ENCODE measurements around the gene COX6B2. TPM values are rescaled to one million over a fixed set of nuclear protein-coding genes. Genes with fewer than 3 reads are reported as not detected.

COX6B2 gene
- total RNA-seq, 1 donor from 2014 or later: not detected

- Mint-ChIP-seq H3K27ac (ENCODE audit: unreplicated experiment) (peak overlapping the region; percentile 97), H3K4me3 (ENCODE audit: unreplicated experiment) (peak overlapping the region; percentile 99), H3K27me3 (ENCODE audit: unreplicated experiment) (peaks cover 39% of the 10 kb centered on the region), H3K36me3 (ENCODE audit: low read depth, unreplicated experiment) (peaks cover 18% of the 10 kb centered on the region), H3K4me1 (ENCODE audit: unreplicated experiment) (peaks cover 26% of the 10 kb centered on the region), H3K9me3 (ENCODE audit: unreplicated experiment) (no peaks in the 10 kb centered on the region)
- DNase-seq (ENCODE audit: low spot score): peak; percentile 94
- TF ChIP-seq CTCF (IDR thresholded peaks at IDR 0.05; ENCODE audit: unreplicated experiment): no peak
These were observed 30.6 kb upstream of the COX6B2 start for GRCh38 chr19:55384920-55385723.

- no peak for DNase-seq (ENCODE audit: low spot score)
- H3K4me3 Mint-ChIP-seq (ENCODE audit: unreplicated experiment): peak within 1 kb of the TSS; percentile 99
- H3K27me3 Mint-ChIP-seq (ENCODE audit: unreplicated experiment): peaks cover 39% of the 10 kb centered on the region
- TF ChIP-seq CTCF (IDR thresholded peaks at IDR 0.05; ENCODE audit: unreplicated experiment): no peak
- H3K36me3 Mint-ChIP-seq (ENCODE audit: low read depth, unreplicated experiment): peaks cover 12% of the 10 kb centered on the region
- H3K27ac Mint-ChIP-seq (ENCODE audit: unreplicated experiment): peak within 1 kb of the TSS; percentile 97
- H3K9me3 Mint-ChIP-seq (ENCODE audit: unreplicated experiment): no peaks in the 10 kb centered on the region
- H3K4me1 Mint-ChIP-seq (ENCODE audit: unreplicated experiment): peaks cover 21% of the 10 kb centered on the region
These were observed 29.8 kb upstream of the COX6B2 start, which contains the start of gene TMEM238 for GRCh38 chr19:55384131-55384919. TMEM238 (minus strand) TSS chr19:55384292; CDS start chr19:55384259, 33 bp downstream.

GRCh38 chr19:55383279-55384130, 29.0 kb upstream of the COX6B2 start:
- H3K4me1 Mint-ChIP-seq (ENCODE audit: unreplicated experiment): peaks cover 21% of the 10 kb centered on the region
- DNase-seq (ENCODE audit: low spot score): peak; percentile 54
- peaks cover 38% of the 10 kb centered on the region for H3K27me3 Mint-ChIP-seq (ENCODE audit: unreplicated experiment)
- peak overlapping the region; percentile 81 for H3K4me3 Mint-ChIP-seq (ENCODE audit: unreplicated experiment)
- TF ChIP-seq CTCF (IDR thresholded peaks at IDR 0.05; ENCODE audit: unreplicated experiment): no peak
- peaks cover 11% of the 10 kb centered on the region for H3K36me3 Mint-ChIP-seq (ENCODE audit: low read depth, unreplicated experiment)
- H3K9me3 Mint-ChIP-seq (ENCODE audit: unreplicated experiment): no peaks in the 10 kb centered on the region
- H3K27ac Mint-ChIP-seq (ENCODE audit: unreplicated experiment): no peak overlapping the region

GRCh38 chr19:55382522-55383054, 28.1 kb upstream of the COX6B2 start:
- Mint-ChIP-seq H3K4me1 (ENCODE audit: unreplicated experiment) (peaks cover 21% of the 10 kb centered on the region), H3K27ac (ENCODE audit: unreplicated experiment) (no peak overlapping the region), H3K4me3 (ENCODE audit: unreplicated experiment) (peak overlapping the region; percentile 72), H3K27me3 (ENCODE audit: unreplicated experiment) (peaks cover 37% of the 10 kb centered on the region), H3K36me3 (ENCODE audit: low read depth, unreplicated experiment) (peaks cover 7% of the 10 kb centered on the region), H3K9me3 (ENCODE audit: unreplicated experiment) (no peaks in the 10 kb centered on the region)
- no peak for TF ChIP-seq CTCF (IDR thresholded peaks at IDR 0.05; ENCODE audit: unreplicated experiment)
- no peak for DNase-seq (ENCODE audit: low spot score)
